NCI-H2227 (cell line): ENCODE measurements around the gene PLXNA4.
"Not testable (repeated sequence)": the region's sequence is repeated elsewhere in the genome, so short reads cannot be mapped to it uniquely, and the experiment has no call there.

Source experiments
- DNase-seq: peaks from one replicate; lab custom pipeline; 2025; ENCODE audit not compliant: unreplicated experiment; lab: John Stamatoyannopoulos, UW

The PLXNA4 gene, protein sequence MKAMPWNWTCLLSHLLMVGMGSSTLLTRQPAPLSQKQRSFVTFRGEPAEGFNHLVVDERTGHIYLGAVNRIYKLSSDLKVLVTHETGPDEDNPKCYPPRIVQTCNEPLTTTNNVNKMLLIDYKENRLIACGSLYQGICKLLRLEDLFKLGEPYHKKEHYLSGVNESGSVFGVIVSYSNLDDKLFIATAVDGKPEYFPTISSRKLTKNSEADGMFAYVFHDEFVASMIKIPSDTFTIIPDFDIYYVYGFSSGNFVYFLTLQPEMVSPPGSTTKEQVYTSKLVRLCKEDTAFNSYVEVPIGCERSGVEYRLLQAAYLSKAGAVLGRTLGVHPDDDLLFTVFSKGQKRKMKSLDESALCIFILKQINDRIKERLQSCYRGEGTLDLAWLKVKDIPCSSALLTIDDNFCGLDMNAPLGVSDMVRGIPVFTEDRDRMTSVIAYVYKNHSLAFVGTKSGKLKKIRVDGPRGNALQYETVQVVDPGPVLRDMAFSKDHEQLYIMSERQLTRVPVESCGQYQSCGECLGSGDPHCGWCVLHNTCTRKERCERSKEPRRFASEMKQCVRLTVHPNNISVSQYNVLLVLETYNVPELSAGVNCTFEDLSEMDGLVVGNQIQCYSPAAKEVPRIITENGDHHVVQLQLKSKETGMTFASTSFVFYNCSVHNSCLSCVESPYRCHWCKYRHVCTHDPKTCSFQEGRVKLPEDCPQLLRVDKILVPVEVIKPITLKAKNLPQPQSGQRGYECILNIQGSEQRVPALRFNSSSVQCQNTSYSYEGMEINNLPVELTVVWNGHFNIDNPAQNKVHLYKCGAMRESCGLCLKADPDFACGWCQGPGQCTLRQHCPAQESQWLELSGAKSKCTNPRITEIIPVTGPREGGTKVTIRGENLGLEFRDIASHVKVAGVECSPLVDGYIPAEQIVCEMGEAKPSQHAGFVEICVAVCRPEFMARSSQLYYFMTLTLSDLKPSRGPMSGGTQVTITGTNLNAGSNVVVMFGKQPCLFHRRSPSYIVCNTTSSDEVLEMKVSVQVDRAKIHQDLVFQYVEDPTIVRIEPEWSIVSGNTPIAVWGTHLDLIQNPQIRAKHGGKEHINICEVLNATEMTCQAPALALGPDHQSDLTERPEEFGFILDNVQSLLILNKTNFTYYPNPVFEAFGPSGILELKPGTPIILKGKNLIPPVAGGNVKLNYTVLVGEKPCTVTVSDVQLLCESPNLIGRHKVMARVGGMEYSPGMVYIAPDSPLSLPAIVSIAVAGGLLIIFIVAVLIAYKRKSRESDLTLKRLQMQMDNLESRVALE (N-terminal part only)

DNA sequence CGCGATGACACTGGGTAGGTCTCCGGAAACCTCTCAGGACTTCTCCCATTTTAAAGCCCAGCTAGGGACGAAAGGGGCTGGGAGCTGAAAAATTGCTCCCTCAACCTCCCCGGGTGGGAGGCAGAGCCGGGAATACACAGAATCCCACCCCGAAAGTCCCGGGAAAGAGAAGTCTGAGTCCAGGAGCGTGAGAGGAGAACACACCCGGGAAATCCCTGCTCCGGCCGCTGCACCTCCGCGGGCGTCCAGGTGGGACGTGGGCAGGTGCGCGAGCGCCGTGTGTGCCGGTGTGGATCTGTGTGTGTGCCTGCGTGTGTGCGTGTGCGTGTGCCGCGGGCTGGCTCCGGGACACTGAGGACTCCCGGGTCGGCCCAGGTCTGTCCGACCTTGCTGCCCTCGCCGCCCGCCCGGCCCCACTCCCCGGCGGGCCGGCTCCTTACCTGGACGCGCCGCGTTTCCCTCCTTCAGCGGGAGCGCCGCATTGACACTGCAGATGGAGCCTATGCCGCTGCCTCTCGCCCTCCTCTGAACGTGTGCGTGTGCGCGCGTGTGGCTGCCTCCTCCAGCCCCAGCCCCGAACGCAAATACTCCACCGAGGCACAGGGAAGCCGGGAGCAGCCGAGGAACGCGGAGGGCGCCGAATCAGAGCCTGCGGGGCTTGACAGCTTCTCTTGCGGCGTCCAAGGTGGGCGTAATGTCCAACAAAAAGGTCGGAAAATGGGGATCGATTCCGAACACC lies at the start of gene PLXNA4:
TSS of gene PLXNA4 (minus strand) at position 489 of the 739 bp plus-strand sequence. CDS start 67,777 bp downstream, outside the sequence.
- DNase-seq, result peak; percentile 47

DNA sequence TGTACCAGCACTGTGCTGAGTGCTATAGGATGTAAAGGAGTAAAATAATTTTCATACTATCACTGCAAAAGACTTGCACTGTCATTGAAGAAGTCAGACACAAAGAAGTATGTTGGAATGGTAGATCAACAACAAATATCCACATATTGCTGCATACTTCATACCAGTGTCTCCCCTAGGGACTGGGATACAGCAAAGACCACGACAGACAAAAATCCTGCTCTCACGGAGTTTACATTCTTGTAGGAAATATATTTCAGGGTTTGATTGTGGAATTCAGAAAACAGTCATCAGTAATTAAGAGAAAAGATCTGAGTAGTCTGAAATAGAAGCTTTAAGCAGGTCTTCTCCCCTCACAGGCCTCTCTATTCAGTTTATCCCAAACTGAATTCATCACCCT lies 49.4 kb upstream of the PLXNA4 start:
- no peak for DNase-seq

DNA sequence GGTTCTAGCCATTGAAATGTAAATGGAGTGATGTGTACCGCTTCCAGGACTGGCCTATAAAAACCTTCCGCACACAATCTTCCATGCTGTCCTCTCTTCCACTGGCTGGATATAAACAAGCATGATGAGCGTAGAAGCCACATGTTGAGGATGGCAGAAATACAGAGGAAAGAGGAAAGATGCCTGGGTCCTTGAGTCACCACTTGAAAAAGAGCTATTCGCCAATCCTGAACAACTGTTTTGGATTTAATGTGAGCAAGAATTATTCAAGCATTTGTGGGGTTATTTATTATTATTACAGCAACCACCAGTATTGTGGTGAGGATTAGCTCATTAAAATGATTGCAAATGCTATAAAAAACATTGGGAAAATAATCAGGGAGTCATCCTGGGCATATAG lies 45.8 kb upstream of the PLXNA4 start:
- DNase-seq, result no peak

DNA sequence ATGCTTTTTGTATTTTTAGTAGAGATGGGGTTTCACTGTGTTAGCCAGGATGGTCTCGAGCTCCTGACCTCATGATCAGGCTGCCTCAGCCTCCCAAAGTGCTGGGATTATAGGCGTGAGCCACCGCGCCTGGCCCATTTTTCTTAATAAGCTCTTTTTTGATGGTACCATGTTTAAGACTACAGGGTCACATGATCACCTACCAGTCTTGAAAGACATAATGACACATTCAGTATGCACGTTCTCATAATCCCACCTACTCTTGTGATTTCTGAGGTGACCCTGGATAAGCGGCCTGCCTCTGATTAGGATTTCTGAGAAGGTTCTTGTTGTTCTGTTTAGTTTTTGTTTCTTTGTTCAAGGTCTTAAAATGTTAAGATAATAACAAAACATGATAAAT lies 43.7 kb upstream of the PLXNA4 start:
- DNase-seq, result no peak

DNA sequence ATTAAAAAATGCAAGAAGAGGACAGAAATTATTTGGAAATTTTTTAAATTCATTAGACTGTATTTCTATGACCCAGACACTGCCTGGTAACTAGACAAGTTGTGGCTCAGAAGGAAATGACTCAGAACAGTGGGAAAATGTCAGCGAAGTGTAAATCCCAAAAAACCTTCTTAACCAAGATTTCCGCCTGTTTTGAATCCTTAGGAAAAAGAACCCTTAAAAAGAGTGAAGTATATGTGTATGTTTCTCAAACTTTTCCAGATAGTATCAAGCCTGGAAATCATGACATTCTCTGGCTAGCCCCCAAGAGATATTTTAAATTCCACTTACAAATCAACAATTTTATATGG lies 42.7 kb upstream of the PLXNA4 start:
- DNase-seq, result no peak

DNA sequence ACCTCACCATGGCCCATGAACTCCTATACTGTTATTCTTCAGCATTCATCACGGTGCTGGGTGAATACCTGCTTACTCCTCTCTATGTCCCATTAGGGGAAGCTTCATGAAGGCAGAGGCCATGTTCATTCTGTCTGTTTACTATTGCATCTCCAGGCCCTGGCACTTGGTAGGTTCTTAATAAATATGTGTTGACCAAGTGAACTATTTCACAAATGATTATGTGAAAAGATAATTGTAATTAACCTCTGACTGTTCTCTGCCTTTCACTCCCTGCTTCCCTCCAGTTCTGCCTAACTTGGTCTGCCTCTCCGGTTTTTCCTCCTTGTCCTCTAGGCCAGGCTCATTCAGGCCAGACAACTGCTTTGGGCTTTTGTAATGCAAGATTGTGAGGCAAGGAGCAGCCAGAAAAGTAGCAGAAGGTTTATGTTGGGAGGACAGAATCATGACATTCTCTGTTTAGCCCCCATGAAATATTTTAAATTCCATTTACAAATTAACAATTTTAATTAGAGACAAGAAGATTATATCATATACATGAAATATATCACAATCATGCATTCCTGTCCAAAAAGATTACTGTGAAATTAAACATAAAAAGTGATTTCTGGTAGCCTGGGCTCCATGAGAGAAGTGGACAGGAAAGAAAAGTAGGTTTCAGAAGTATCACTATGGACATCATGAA lies 42.1 kb upstream of the PLXNA4 start:
- no peak for DNase-seq

DNA sequence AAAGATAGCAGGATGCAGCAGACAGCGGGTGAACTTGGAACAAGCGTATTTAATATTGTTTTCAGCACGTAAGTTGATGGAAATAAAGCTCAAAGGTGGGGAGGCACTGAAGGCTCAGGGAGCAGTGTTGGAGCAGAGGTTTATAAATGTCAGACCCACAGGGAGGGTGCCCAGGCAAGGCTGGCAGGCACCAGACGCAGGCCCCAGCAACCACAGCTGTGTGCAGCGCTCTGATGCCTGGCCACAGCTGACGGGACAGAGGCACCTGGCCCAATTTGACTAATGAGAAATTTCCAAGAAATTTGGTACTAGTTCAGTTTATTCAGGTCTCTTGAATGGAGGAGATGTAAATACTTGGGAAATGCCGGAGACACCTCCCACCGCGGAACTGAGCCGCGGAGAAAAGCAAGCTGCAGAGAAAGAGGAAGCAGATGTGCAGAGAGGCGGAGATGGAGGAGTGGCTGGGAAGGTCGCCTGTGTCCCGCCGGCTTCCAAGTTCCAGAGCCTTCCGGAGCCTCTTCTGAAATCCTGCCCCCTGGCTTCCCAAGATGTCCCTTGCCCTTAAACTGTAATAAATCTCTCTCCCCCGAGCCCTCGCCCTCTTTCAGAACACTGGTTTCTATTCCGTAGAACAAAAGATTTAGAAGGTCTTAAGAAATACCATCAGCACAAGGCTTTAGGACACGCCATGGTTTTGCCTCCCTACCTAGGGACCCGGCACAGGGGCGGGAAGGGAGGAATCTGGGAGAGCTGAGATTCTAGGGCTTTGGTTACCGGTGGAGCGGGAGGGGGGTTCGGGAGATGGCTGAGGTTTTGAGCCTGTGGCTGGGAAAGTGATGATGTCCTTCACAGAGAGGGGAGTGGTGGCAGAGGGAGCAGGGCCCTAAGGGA lies 38.4 kb upstream of the PLXNA4 start:
- peak; percentile 57 for DNase-seq

DNA sequence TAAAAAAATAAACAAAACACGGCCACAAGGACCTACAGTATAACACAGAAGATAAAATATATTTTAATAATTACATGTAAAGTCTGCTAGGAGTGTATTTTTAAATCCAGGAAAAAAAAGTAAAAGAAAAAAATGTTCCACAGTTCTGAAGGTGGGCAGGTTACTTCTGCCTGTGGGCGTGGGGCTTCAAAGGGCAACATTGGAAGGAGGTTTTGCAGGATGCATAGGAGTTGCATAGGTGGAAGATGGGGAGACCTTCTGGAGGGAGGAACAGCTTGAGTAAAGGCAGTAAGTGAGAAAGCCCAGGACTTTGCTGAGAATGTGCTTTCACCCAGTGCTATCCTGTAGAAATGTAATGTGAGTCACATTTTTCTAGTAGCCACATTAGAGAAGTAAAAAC lies 37.5 kb upstream of the PLXNA4 start:
- no peak for DNase-seq

DNA sequence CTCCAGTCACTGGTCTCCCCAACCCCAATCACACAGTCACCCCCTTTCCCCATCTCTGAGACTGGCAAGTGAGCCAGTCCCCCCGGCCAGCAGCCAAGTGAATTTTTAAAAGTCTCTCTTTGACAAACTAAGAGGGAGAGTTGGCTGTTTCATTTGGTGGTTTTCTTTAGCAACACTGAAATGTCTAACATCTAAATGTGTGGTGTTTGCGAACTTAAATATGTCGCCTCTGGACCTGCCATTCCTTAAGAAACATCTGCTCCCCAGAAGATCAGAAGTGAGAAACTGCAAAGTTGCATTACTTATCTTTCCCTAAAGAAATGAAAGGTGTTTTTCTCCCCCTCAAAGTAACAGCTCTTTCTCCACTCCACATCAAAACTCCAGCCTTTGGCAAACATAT lies 34.7 kb upstream of the PLXNA4 start:
- DNase-seq, result no peak

DNA sequence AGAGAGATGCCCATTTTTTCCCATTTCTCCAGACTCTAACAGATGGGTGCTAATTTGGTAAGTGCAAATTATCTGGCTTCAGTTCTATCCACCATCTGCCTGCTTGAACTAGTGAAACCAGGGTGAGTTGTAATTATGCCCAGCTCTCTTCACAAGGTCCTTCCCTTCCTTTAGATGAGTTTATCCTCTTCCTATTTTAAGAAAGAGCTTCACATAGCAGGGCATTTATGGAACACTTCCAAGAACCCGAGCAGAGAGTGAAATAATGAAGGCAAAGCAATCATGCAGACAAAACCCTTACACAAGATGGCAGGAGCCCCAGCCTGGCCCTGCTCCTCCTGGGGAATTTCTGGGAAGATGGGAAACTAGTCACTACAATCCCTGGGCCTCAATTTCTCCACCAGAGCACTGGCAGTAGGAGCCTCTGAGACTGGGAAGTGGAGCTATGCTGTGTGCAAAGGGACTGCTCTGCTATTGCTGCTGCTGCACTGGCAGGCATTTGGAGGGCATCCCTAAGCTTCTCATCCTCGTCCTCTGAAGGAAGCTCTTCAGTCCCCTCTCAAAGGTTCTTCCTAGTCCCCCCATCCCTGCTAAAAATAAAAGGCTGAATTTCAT lies 33.7 kb upstream of the PLXNA4 start:
- DNase-seq, result peak; percentile 56

DNA sequence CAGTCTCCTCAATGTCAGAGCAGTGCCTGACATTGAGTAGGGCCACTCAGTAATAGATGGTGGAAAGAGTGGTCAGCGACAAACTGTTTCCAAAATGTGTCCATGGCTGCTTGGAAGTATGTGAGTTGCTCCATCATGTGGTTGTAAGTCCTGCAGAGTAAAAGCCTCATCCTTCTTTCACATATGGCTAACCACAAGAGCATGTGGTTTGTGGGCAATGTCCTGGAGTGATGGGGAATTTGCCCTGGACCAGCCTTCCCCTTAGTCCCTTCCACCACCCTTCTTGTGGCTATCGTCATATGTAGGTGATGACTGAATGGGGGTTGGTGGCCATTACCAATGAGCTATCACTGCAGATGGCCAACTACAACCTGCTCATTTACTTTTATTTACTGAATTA lies 33.0 kb upstream of the PLXNA4 start:
- DNase-seq, result no peak

DNA sequence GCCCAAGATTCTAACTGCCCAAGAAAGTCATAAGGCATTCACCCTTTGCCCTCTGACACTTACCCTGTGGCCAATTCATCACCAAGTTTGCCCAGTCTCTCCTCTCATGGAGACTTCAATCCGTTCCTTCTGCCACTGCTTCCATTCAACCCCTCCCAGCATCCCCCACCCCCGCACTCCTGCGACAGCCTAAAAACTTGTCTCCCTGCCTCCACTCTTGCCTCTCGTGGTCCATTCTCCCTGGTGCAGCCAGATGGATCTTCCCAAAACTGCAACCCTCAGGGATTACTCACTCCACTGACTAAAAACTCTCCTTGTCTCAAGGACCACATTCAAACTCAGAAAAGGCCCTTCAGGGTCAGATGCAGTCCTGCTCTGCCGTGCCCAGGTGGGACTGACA lies 32.3 kb upstream of the PLXNA4 start:
- DNase-seq, result no peak

DNA sequence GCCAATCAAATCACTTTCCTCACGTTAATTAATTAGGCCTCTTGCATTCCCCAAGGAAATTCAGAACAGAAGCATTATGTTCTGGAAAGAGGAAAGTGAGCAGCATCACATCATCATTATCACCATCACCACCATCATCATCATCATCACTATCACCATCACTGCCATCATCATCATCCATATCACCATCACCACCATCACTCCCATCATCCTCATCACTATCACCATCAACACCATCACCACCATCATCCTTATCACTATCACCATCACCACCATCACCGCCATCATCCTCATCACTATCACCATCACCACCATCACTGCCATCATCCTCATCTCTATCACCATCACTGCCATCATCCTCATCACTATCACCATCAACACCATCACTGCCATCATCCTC lies 31.4 kb upstream of the PLXNA4 start:
- no peak for DNase-seq

DNA sequence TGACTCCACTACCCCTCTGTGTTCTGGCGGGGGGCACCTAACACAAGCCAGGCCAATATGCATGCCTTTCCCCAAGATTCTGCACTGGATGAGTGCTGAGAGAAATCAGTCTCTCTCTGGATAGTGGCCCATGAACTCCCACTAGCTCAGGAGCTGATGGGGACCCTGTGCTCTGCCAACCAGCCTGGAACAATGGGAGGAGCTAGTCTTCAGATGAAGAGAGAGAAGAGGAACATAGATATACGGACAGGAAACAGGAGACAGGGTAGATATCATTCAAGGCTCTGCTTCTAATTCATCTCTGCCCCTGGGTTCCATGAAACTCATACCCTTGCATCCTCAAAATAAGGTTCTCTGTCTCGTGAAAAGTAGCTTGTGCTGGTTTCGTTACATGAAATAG lies 27.9 kb upstream of the PLXNA4 start:
- DNase-seq, result no peak

DNA sequence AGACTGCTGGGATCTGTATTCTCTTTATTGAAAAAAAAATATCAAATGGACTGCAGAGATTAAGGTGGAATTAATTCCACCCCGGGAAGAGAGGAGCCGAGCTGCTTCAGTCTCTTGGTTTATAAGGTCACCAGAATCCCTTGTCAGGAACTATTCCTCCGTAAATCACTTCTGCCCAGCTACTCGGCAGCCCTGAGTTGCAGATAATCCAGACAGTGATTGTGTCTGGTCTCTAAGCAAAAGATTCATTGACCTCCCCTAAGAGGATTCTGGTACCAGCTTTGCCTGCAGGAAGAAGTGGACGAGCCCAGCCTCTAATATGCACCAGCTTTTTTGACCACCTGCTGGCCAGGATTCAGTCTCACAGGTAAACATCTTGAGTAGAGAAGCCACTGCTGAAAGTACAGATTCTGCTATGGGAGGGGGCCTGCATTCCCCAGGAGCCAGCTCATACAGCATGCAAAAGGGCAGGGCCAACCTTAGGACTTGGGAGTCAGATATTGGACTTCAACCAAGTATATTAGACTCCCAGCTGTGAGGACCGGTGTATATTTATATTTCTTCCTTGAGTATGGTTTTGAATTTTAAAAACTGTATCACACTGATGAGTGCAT lies 27.1 kb upstream of the PLXNA4 start:
- DNase-seq, result no peak

DNA sequence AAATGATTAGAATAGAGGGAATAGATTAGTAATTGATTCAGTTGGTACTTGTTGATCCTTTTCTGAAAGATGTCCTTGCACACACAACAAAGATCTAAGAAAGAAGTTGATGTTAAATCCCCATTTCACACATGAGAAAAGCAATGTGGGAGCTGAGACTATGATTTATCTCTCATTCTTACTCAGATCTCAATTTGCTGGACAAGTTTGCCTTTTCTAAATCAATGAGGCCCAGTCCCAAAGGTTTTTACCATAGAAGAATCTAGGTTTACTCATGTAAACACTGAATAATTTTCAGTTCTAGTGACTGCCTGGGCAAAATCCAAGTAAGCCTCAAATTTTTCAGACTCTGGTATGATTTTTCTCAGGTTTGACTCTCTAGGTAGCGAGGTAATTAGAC lies 25.5 kb upstream of the PLXNA4 start:
- no peak for DNase-seq

DNA sequence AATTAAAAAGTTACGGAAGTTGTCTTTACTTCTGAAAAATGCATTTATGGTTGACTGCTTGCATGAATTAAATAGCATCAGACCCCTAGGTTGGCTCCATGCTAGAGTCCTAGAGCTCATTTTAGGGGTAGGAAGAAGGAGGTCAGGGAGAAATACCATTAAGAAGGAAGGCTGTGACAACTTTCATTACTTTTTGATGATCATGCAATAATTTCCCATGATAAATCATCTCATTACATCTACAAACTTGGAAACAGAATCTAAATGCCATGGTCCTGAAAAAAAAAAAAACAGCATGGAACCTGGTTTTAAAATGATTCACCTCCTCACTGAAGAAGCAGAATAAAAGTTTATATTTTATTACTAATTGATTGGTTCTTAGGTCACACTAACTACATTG lies 20.3 kb upstream of the PLXNA4 start:
- no peak for DNase-seq

DNA sequence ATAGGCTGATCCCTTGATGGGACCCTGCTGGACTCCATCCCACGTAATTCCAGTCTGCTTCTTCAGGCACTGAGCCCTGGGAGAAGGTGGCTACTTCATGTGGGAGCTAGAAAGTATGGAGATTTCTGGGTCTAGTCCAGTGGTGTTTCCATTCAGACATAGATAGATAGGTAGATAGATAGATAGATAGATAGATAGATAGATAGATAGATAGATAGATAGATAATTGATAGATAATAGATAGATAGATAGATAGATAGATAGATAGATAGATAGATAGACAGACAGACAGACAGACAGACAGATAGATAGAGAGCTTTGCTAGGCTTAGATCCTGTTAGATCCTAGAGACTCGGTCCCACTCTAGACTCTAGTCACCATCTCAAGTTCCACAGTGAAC lies 18.5 kb upstream of the PLXNA4 start:
- not testable (repeated sequence) for DNase-seq
